ENCODE data around the gene RNPEPL1.

The RNPEPL1 gene

GRCh38 chr2:240593703-240594451, 25.6 kb downstream of the RNPEPL1 start:
- no peak for DNase-seq

DNA sequence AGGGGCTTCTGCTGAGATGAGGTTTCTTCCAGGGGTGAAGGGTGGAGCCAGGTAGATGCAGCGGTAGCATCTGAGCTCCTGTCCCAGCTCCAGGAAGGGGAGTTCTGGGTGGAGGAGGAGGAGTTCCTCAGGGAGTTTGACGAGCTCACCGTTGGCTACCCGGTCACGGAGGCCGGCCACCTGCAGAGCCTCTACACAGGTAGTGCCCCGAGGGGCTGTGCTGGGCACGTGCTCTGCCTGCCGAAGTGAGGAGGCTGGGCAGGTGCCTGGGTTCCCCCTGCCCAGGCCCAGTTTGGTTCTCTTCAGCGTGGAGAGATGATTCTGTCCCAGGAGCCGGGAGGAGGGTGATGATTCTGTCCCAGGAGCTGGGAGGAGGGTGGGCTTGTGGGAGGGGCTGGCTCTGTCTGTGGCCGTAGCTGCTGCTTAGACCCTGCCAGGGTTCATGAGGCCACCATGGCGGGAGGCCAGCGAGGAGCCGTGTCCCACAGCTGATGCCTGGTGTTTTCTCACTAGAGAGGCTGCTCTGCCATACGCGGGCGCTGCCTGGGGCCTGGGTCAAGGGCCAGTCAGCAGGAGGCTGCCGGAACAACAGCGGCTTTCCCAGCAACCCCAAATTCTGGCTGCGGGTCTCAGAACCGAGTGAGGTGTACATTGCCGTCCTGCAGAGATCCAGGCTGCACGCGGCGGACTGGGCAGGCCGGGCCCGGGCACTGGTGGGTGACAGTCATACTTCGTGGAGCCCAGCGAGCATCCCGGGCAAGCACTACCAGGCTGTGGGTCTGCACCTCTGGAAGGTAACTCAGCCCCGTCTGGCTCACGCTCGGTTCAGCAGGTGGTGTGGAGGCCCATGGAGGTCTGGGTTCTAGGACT, 26.5 kb downstream of the RNPEPL1 start:
- DNase-seq: no peak

- no peak for DNase-seq
Observed at GRCh38 chr2:240595381-240596079, 27.2 kb downstream of the RNPEPL1 start.

- no peak for DNase-seq
Observed at GRCh38 chr2:240596080-240596460, 27.8 kb downstream of the RNPEPL1 start.

DNA sequence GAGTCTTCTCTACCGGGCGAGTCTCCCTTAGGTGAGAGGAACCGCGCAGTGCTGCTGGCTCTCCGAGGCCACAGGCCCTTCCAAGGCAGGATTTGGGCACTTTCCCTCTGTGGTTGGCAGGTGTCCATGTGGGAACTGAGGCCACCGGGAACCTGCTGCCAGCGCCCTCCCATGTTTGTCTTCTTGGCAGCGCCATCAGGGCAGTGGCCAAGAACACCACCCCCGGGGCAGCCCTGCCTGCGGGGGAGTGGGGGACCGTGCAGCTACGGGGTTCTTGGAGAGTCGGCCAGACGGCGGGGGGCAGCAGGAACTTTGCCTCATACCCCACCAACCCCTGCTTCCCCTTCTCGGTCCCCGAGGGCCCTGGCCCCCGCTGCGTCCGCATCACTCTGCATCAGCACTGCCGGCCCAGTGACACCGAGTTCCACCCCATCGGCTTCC, 28.2 kb downstream of the RNPEPL1 start:
- no peak for DNase-seq

GRCh38 chr2:240597054-240597418, 28.8 kb downstream of the RNPEPL1 start:
- DNase-seq: no peak

DNA sequence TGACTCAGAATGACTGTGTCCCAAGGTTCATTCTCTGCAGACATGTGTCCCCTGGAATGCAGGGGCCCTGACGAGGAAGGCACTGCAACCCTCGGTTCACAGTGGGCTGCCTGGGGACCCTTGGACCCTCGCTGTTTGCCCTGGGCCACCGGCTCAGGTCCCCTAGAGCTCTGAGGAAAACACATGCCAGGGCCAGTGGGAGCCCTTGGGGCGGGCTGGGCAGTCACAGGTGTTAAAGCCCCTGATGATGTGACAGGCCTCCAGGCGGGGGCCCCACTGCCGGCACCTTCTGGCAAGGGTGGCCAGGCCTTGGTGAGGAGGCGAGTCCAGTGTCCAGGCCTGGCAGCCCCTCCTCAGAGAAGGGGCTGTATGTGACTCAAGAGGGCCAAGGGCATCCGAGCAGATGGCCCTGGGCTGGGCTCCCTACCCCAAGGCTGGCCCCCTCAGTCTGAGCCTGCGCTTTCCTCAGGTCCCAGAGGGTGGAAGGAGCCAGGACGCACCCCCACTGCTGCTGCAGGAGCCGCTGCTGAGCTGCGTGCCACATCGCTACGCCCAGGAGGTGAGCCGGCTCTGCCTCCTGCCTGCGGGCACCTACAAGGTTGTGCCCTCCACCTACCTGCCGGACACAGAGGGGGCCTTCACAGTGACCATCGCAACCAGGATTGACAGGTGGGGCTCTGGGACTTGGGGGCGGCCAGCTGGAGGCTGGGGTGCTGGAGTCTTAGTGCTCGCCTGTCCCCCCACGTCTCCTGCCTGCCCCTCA, 29.3 kb downstream of the RNPEPL1 start:
- DNase-seq: no peak

DNA sequence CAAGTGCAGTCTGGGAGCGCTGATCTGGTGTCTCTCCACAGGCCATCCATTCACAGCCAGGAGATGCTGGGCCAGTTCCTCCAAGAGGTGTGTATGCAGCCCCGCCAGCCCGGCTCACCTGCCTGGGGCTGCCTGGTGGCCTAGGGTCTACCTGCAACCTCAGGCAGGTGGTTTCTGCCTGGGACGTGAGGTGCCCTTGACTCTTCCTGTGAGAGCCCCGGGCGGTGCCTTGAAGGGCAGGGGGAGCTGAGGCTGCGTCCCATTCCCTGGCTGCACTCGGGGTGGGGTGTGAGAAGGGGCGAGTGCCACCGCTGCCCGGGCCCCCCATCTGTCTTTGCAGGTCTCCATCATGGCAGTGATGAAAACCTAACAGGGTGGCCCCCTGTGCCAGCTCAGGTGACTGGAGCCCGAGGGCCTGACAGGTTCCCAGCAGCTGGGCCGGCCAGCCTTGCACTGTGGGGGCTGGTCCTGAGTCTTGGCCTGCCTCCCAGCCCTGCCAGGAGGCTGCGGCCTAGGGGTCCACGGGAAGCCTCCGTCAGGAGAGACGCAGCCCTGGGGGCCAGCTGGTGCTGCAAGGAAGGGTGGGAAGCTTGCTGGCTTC, 30.1 kb downstream of the RNPEPL1 start:
- DNase-seq: no peak

GRCh38 chr2:240599141-240599583, 30.9 kb downstream of the RNPEPL1 start:
- DNase-seq: no peak

DNA sequence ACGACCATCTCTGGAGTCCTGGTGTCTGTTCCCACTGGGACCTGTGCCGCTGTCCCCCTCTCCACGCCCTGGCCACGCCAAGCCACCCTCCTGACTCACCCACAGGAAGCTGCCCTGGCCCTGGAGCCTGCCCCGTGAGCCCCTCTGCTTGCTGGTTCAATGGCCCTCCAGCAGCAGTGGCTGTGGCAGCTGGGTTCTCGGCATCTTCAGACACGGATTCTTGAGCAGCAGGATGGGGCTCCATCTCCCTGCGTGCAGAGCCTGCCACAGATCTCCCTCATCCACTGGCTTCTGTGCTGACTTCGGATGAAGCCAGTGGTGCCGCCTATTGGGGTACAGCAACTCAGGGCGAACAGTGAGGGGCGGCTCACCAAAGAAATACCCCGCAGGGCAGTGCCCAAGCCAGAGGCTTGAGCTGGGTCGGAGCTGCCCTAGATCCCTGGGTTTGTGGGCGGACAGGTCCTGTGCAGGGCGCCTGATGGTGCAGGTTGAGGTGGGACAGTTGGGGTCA, 32.2 kb downstream of the RNPEPL1 start:
- DNase-seq: no peak

GRCh38 chr2:240601061-240601830, 33.0 kb downstream of the RNPEPL1 start:
- no peak for DNase-seq

- DNase-seq: no peak
Observed at GRCh38 chr2:240601831-240602160, 33.5 kb downstream of the RNPEPL1 start.

DNA sequence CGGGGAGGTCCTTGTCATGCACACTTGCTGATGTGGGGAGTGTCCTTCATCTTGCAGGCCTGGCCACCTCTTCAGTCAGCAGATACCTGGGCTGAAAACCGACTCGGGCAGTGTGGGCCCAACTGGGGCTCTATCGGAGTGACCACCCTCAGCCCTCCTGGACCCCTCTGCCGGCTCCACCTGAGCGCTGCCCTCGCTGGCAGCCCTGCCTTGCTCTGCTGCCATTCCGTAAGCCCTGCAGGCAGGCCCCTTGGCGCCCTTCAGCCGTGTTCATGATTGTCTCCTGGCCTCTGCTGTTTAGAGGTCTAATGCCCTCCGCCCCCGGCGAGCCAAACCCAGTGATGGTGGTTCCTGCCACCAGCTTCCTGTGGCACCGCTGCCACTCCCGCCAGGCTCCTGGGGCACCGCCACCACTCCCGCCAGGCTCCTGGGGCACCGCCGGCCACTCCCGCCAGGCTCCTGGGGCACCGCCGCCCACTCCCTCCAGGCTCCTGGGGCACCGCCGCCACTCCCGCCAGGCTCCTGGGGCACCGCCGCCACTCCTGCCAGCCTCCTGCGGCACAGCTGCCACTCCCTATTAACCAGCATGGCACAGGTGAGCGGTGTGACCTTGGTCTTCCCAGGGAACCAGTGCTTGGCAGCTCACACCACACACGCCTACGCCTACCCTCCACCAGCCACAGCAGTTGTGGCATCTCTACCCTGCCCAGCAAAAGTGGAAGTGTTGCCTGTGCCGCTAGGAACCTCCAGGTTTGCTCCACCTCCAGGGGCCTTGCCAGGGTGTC, 34.2 kb downstream of the RNPEPL1 start:
- no peak for DNase-seq

- DNase-seq: no peak
Observed at GRCh38 chr2:240603081-240603835, 35.0 kb downstream of the RNPEPL1 start.

GRCh38 chr2:240603846-240604245, 35.6 kb downstream of the RNPEPL1 start:
- DNase-seq: no peak

DNA sequence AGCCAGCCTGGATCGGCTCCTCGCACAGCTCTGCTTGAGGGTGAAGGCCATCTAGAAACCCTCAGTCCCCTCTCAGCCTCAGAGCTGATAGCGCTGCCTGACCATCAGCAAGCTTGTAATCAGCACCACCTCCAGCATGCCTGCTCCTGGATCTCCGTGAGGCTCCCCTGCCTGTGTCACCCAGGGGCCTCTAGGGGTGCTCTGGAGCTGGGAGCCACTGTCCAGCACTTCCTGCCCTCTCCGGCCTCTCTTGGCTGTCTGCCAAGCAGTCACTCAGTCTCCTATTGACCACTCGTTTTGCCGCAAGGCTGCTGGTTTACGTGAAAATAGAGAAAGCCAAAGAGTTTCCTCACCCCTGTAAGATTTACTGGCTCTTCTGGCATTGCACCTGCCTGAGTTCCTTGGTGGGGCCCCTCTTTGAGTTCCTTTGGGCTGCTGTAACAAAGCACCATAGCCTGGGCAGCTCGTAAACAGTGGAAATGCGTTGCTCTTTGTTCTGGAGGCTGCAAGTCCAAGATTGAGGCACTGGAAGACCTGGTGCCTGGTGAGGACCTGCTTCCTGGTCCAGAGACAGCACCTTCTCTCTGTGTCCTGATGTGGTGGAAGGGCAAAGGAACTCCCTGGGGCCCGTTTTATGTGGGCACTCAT, 36.1 kb downstream of the RNPEPL1 start:
- DNase-seq: no peak

DNA sequence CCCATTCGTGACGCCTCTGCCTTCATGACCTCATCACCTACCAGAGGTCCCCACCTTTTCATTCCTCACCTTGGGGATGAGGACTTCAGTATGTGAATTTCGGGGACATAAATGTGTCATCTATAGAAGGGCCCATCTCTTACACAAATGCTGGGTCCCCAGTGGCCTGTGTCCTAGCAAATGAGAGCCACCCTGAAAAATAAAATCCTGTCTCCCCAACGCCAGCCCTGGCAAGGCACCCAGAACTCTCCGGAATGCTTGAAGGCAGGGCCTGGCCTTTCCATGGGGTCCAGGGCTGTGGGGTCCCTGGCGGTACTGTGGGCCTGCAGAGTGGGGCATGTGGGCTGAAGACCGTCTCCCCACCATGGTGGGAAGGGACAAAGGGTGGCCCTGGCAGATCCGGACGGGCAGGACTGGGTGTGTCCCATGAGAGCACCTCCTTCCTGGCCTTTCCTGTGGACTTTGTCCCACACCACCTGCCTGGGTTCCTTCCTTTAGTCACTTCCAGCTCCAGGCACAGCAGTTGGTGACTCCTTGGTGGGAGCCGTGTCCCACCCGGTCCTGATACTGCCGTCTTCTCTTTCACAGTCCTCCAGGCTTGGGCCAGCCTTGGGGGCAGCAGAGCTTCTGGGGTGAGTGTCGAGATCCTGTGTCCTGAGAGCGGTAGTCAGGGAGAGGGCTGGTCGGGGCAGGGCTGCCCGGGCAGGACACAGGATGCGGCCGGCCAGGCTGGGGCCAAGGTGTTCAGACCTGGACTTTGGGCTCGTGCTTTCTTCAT, 36.8 kb downstream of the RNPEPL1 start:
- DNase-seq: no peak
